Hepatocyte (in vitro differentiated cells): ENCODE measurements around the gene WDFY2. TPM values are rescaled to one million over a fixed set of nuclear protein-coding genes. Genes with fewer than 3 reads are reported as not detected.

Source experiments
- DNase-seq: peaks from one replicate; pipeline ENCODE4 v3.0.0-alpha.2; 2016; ENCODE audit warnings: low spot score
- H2AFZ ChIP-seq: fragments of 200-600 bp; sonication (generic); 2 replicates; pipeline ENCODE4 v1.6.0; 2016; ENCODE audit warnings: antibody characterized with exemption, mild to moderate bottlenecking
- H3K27ac ChIP-seq: fragments of 200-600 bp; sonication (generic); 2 replicates; pipeline ENCODE4 v1.5.1; 2016; ENCODE audit warnings: mild to moderate bottlenecking
- H3K27me3 ChIP-seq: fragments of 200-600 bp; sonication (generic); 2 replicates; pipeline ENCODE4 v1.6.1; 2016
- H3K36me3 ChIP-seq: fragments of 200-600 bp; sonication (generic); replicated peaks from 2 replicates; pipeline ENCODE4 v1.5.1; 2016; ENCODE audit warnings: low read depth; ENCODE audit not compliant: insufficient read depth
- H3K4me1 ChIP-seq: fragments of 200-600 bp; sonication (generic); 2 replicates; pipeline ENCODE4 v1.5.1; 2016; ENCODE audit warnings: mild to moderate bottlenecking, moderate library complexity; ENCODE audit not compliant: insufficient read depth
- H3K4me2 ChIP-seq: fragments of 200-600 bp; sonication (generic); 2 replicates; pipeline ENCODE4 v1.6.0; 2016
- H3K4me3 ChIP-seq: fragments of 200-600 bp; sonication (generic); 2 replicates; pipeline ENCODE4 v1.5.1; 2016; ENCODE audit warnings: mild to moderate bottlenecking
- H3K79me2 ChIP-seq: fragments of 200-600 bp; sonication (generic); 2 replicates; pipeline ENCODE4 v1.6.0; 2017; ENCODE audit warnings: mild to moderate bottlenecking
- H3K9me2 ChIP-seq: fragments of 200-600 bp; sonication (generic); replicated peaks from 2 replicates; pipeline ENCODE4 v1.6.0; 2017; ENCODE audit warnings: mild to moderate bottlenecking; ENCODE audit not compliant: insufficient read depth
- H3K9me3 ChIP-seq: fragments of 200-600 bp; sonication (generic); 2 replicates; pipeline ENCODE4 v1.5.1; 2016; ENCODE audit warnings: low read depth, mild to moderate bottlenecking
- H4K20me1 ChIP-seq: fragments of 200-600 bp; sonication (generic); 2 replicates; pipeline ENCODE4 v1.6.0; 2016; ENCODE audit warnings: mild to moderate bottlenecking; ENCODE audit not compliant: insufficient read depth, poor library complexity, severe bottlenecking
- CTCF ChIP-seq: fragments of 200-600 bp; sonication (generic); IDR thresholded peaks from 2 replicates; pipeline ENCODE4 v1.5.1; 2016; ENCODE audit warnings: antibody characterized with exemption, mild to moderate bottlenecking; ENCODE audit not compliant: poor library complexity
- EZH2 ChIP-seq: fragments of 200-600 bp; sonication (generic); IDR thresholded peaks from 2 replicates; pipeline ENCODE4 v1.6.1; 2016; ENCODE audit warnings: antibody characterized with exemption, mild to moderate bottlenecking, borderline replicate concordance
- EZH2phosphoT487 ChIP-seq: fragments of 200-600 bp; sonication (generic); IDR thresholded peaks from one replicate; pipeline ENCODE4 v1.6.1; 2018; ENCODE audit warnings: antibody characterized with exemption, mild to moderate bottlenecking, low read depth, moderate library complexity; ENCODE audit not compliant: unreplicated experiment, severe bottlenecking
- WGBS: methylation state at CpG from one replicate; pipeline ENCODE4 v1.1.6; 2016; ENCODE audit warnings: low lambda C conversion rate; ENCODE audit errors: missing lambda C conversion rate; 5-methylcytosine and 5-hydroxymethylcytosine counted together
- polyA plus RNA-seq: library from polyadenylated mRNA; unstranded; fragments of >200 nt; fragmentation: Nextera tagmentation; extraction: Ambion mirVana; gene quantifications from 2 replicates; pipeline ENCODE4 v1.2.1, GENCODE V29; 2016
- total RNA-seq: library from RNA; depleted of rRNA; stranded (reverse); fragments of >200 nt; gene quantifications from 2 replicates; pipeline ENCODE4 v1.2.3, GENCODE V29; 2014

Gene WDFY2
- total and polyA plus RNA-seq, 2 experiments from 2014 or later = 9.0 to 9.1 TPM

DNA sequence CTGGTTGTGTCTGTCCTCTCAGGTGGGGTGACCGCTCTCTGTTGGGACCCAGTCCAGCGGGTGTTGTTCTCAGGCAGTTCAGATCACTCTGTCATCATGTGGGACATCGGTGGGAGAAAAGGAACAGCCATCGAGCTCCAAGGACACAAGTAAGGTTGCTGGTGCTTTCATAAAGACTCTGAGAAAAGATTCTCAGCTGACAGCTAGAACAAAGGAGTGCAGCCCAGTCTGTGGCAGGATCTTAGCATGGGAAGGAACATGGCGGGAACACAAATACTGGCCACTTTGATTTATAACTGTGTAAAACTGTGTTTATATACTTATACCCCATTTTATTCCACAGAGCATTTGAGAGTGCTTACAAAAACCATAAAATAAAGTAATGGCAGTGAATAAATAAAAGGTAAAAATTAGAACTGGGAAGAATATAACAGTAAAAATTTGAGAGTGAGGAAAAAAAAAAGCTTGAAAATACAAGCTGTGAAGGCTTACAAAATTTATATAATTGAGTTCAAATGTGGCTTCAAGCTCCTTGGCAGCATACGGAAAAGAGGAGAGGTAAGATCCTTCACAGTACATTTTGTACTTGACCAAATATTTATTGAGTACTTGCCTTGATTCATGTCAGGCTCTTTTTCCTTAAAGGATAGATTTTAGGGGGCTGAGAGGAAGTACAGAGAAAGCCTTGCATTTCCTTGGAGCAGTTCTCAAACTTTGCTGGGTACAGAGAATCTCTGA is 154.9 kb downstream of the WDFY2 start:
- H2AFZ ChIP-seq = no peak overlapping the region
- H3K4me2 ChIP-seq = peak overlapping the region; percentile 13
- no peaks in the 10 kb centered on the region for H3K79me2 ChIP-seq
- H3K27me3 ChIP-seq = no peaks in the 10 kb centered on the region
- no peaks in the 10 kb centered on the region for H3K36me3 ChIP-seq
- peaks cover 18% of the 10 kb centered on the region for H3K4me1 ChIP-seq
- H3K9me2 ChIP-seq = no peaks in the 10 kb centered on the region
- H3K4me3 ChIP-seq = no peak overlapping the region
- no peaks in the 10 kb centered on the region for H4K20me1 ChIP-seq
- no peak for DNase-seq
- no peak for TF ChIP-seq EZH2
- no peak for TF ChIP-seq CTCF
- TF ChIP-seq EZH2phosphoT487 = no peak
- peak overlapping the region; percentile 75 for H3K27ac ChIP-seq
- 68% methylated on average over 6 of the region's 6 CpGs for whole genome bisulfite sequencing
- no peaks in the 10 kb centered on the region for H3K9me3 ChIP-seq

- Histone ChIP-seq H3K9me2 (no peaks in the 10 kb centered on the region), H3K27ac (peak overlapping the region; percentile 75), H4K20me1 (no peaks in the 10 kb centered on the region), H3K4me1 (peaks cover 18% of the 10 kb centered on the region), H3K27me3 (no peaks in the 10 kb centered on the region), H3K4me3 (no peak overlapping the region), H3K4me2 (no peak overlapping the region), H2AFZ (no peak overlapping the region), H3K9me3 (no peaks in the 10 kb centered on the region), H3K79me2 (no peaks in the 10 kb centered on the region), H3K36me3 (no peaks in the 10 kb centered on the region)
- TF ChIP-seq EZH2 (no peak), CTCF (no peak), EZH2phosphoT487 (no peak)
- DNase-seq = no peak
- WGBS = 77% methylated on average over 5 of the region's 5 CpGs
These were observed 156.4 kb downstream of the WDFY2 start for GRCh38 chr13:51740698-51741097.

- Histone ChIP-seq H3K36me3 (no peaks in the 10 kb centered on the region), H3K4me2 (no peak overlapping the region), H3K4me3 (no peak overlapping the region), H3K9me3 (no peaks in the 10 kb centered on the region), H3K27me3 (no peaks in the 10 kb centered on the region), H3K27ac (no peak overlapping the region), H3K9me2 (no peaks in the 10 kb centered on the region), H3K79me2 (no peaks in the 10 kb centered on the region), H3K4me1 (peaks cover 20% of the 10 kb centered on the region), H2AFZ (no peak overlapping the region), H4K20me1 (no peaks in the 10 kb centered on the region)
- no peak for TF ChIP-seq EZH2phosphoT487
- no peak for TF ChIP-seq CTCF
- TF ChIP-seq EZH2 = no peak
- no peak for DNase-seq
- 91% methylated on average over 2 of the region's 2 CpGs for WGBS
These were observed 157.8 kb downstream of the WDFY2 start for GRCh38 chr13:51742031-51742430.

DNA sequence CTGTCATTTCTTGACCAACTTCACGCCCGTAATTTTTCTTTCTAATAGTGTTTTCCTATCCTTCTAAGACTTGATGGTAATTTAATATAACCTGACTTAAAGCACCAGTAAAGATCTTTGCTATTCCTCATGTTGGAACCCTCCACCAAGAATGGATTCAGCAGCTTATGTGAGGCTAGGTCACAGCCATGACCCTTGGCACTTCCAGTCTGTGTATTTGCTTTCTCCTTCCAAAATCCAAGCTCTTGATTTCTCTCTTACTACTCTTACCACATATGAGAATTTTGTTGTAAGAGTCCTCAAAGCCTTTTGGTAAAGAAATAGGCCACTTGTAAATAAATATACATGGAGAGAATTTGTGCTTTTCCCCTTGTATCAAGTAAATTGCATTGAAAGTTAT is 158.3 kb downstream of the WDFY2 start:
- no peaks in the 10 kb centered on the region for H3K9me2 ChIP-seq
- H4K20me1 ChIP-seq = no peaks in the 10 kb centered on the region
- H3K4me1 ChIP-seq = peaks cover 24% of the 10 kb centered on the region
- no peak overlapping the region for H3K4me3 ChIP-seq
- no peak overlapping the region for H3K4me2 ChIP-seq
- DNase-seq = no peak
- no peak overlapping the region for H3K27ac ChIP-seq
- no peaks in the 10 kb centered on the region for H3K27me3 ChIP-seq
- no peak overlapping the region for H2AFZ ChIP-seq
- TF ChIP-seq EZH2 (no peak), EZH2phosphoT487 (no peak), CTCF (no peak)
- no peaks in the 10 kb centered on the region for H3K36me3 ChIP-seq
- no peaks in the 10 kb centered on the region for H3K79me2 ChIP-seq
- no peaks in the 10 kb centered on the region for H3K9me3 ChIP-seq
- 100% methylated on average over 2 of the region's 2 CpGs for WGBS
